Measurements from ENCODE around the gene GARS1.
A peak's percentile ranks its signal among the peaks of the same experiment; 100 is the strongest.

Gene GARS1

GRCh38 chr7:30604901-30605300 is 10.2 kb downstream of the GARS1 start:
- Histone ChIP-seq H3K9ac (no peak overlapping the region), H3K9me3 (replicated peaks in 1 of 11) (no peaks in the 10 kb centered on the region), H3K36me3 (peaks cover 96 to 100% (median 97%) of the 10 kb centered on the region in 11 experiments), H3K4me1 (no peaks in the 10 kb centered on the region), H4K20me1 (peaks cover 12 to 98% (median 67%) of the 10 kb centered on the region in 11 experiments; a peak in 19 of 22 replicates), H3K4me2 (no peak overlapping the region), H3K4me3 (no peak overlapping the region), H3K27ac (no peak overlapping the region), H3K27me3 (no peaks in the 10 kb centered on the region)
- TF ChIP-seq Cebpa-rat (IDR thresholded peaks at IDR 0.05), result no peak

GRCh38 chr7:30605832-30606231 is 11.2 kb downstream of the GARS1 start:
- H3K4me2 ChIP-seq, result no peak overlapping the region
- H3K27ac ChIP-seq, result no peak overlapping the region
- no peaks in the 10 kb centered on the region for H3K9me3 ChIP-seq (replicated peaks in 1 of 11)
- no peak for TF ChIP-seq Cebpa-rat (IDR thresholded peaks at IDR 0.05)
- peaks cover 95 to 100% (median 97%) of the 10 kb centered on the region in 11 experiments for H3K36me3 ChIP-seq
- H4K20me1 ChIP-seq, result peaks cover 12 to 97% (median 62%) of the 10 kb centered on the region in 11 experiments; a peak in 18 of 22 replicates
- no peaks in the 10 kb centered on the region for H3K27me3 ChIP-seq
- H3K4me1 ChIP-seq, result no peaks in the 10 kb centered on the region
- no peak overlapping the region for H3K9ac ChIP-seq
- no peak overlapping the region for H3K4me3 ChIP-seq

GRCh38 chr7:30612658-30613265 is 18.1 kb downstream of the GARS1 start:
- Histone ChIP-seq H3K27ac (no peak overlapping the region), H4K20me1 (peaks cover 16 to 100% (median 73%) of the 10 kb centered on the region in 11 experiments; a peak in 20 of 22 replicates), H3K9ac (no peak overlapping the region; a peak in 1 of 22 replicates), H3K4me2 (no peak overlapping the region), H3K27me3 (no peaks in the 10 kb centered on the region), H3K9me3 (replicated peaks in 1 of 11) (no peaks in the 10 kb centered on the region), H3K4me1 (no peaks in the 10 kb centered on the region), H3K4me3 (no peak overlapping the region), H3K36me3 (peaks cover 95 to 100% (median 100%) of the 10 kb centered on the region in 11 experiments)
- no peak for TF ChIP-seq Cebpa-rat (IDR thresholded peaks at IDR 0.05)

- no peak overlapping the region for H3K9ac ChIP-seq
- no peak for TF ChIP-seq Cebpa-rat (IDR thresholded peaks at IDR 0.05)
- H4K20me1 ChIP-seq, result peaks cover 16 to 100% (median 70%) of the 10 kb centered on the region in 11 experiments; a peak in 20 of 22 replicates
- no peak overlapping the region for H3K4me3 ChIP-seq
- H3K36me3 ChIP-seq, result peaks cover 95 to 100% (median 100%) of the 10 kb centered on the region in 11 experiments
- H3K4me2 ChIP-seq, result no peak overlapping the region
- H3K27ac ChIP-seq, result 0 out of 22 replicates have a peak overlapping the region, but pooled peaks of 1 of the 11 experiments have one; percentile 7
- H3K27me3 ChIP-seq, result no peaks in the 10 kb centered on the region
- H3K9me3 ChIP-seq (replicated peaks in 1 of 11), result no peaks in the 10 kb centered on the region
- H3K4me1 ChIP-seq, result no peaks in the 10 kb centered on the region
Measured at GRCh38 chr7:30613366-30614325, 19.0 kb downstream of the GARS1 start.

- Histone ChIP-seq H3K4me3 (no peak overlapping the region), H4K20me1 (peaks cover 16 to 100% (median 77%) of the 10 kb centered on the region in 11 experiments; a peak in 20 of 22 replicates), H3K9ac (no peak overlapping the region), H3K4me1 (no peaks in the 10 kb centered on the region), H3K27ac (no peak overlapping the region), H3K36me3 (peaks cover 95 to 100% (median 100%) of the 10 kb centered on the region in 11 experiments), H3K9me3 (replicated peaks in 1 of 11) (no peaks in the 10 kb centered on the region), H3K27me3 (no peaks in the 10 kb centered on the region), H3K4me2 (no peak overlapping the region)
- TF ChIP-seq Cebpa-rat (IDR thresholded peaks at IDR 0.05), result no peak
Measured at GRCh38 chr7:30616318-30616717, 21.6 kb downstream of the GARS1 start.

DNA sequence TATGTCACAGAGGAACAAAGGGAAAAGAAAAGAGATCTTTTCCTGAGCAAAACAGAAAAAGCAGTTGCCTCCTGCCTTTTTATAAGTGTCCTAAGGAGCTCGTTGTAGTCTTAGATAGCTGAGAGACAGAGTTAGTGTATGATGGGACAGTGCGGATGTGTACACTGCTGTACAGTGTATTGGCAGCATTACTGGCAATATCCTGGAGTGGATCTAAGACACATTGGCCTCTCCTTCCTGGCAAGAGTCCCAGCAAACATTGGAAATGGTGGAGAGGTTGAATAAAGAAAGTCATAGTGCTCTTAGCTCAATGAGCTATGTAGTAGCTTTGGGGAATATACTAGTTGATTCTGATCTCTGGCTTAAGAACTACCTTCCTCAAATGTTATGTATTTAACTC is 22.7 kb downstream of the GARS1 start:
- Histone ChIP-seq H3K9ac (no peak overlapping the region), H4K20me1 (peaks cover 12 to 99% (median 77%) of the 10 kb centered on the region in 11 experiments; a peak in 20 of 22 replicates), H3K4me2 (no peak overlapping the region), H3K27me3 (no peaks in the 10 kb centered on the region), H3K9me3 (replicated peaks in 1 of 11) (no peaks in the 10 kb centered on the region), H3K4me1 (no peaks in the 10 kb centered on the region), H3K4me3 (no peak overlapping the region), H3K27ac (no peak overlapping the region), H3K36me3 (peaks cover 96 to 100% (median 100%) of the 10 kb centered on the region in 11 experiments)
- TF ChIP-seq Cebpa-rat (IDR thresholded peaks at IDR 0.05), result no peak

- H3K4me1 ChIP-seq, result no peaks in the 10 kb centered on the region
- no peaks in the 10 kb centered on the region for H3K9me3 ChIP-seq (replicated peaks in 1 of 11)
- no peak overlapping the region for H3K9ac ChIP-seq
- H3K4me3 ChIP-seq, result no peak overlapping the region
- no peak overlapping the region for H3K27ac ChIP-seq
- H3K27me3 ChIP-seq, result no peaks in the 10 kb centered on the region
- H4K20me1 ChIP-seq, result peaks cover 10 to 99% (median 71%) of the 10 kb centered on the region in 11 experiments; a peak in 20 of 22 replicates
- no peak for TF ChIP-seq Cebpa-rat (IDR thresholded peaks at IDR 0.05)
- H3K36me3 ChIP-seq, result peaks cover 96 to 100% (median 100%) of the 10 kb centered on the region in 11 experiments
- no peak overlapping the region for H3K4me2 ChIP-seq
Measured at GRCh38 chr7:30618080-30618676, 23.5 kb downstream of the GARS1 start.

- no peaks in the 10 kb centered on the region for H3K27me3 ChIP-seq
- peaks cover 96 to 100% (median 100%) of the 10 kb centered on the region in 11 experiments for H3K36me3 ChIP-seq
- no peaks in the 10 kb centered on the region for H3K4me1 ChIP-seq
- no peak overlapping the region for H3K4me3 ChIP-seq
- no peaks in the 10 kb centered on the region for H3K9me3 ChIP-seq (replicated peaks in 1 of 11)
- TF ChIP-seq Cebpa-rat (IDR thresholded peaks at IDR 0.05), result no peak
- H4K20me1 ChIP-seq, result peaks cover 4 to 99% (median 63%) of the 10 kb centered on the region in 11 experiments; a peak in 19 of 22 replicates
- H3K9ac ChIP-seq, result no peak overlapping the region
- H3K4me2 ChIP-seq, result no peak overlapping the region
- H3K27ac ChIP-seq, result no peak overlapping the region
Measured at GRCh38 chr7:30618961-30619360, 24.3 kb downstream of the GARS1 start.

DNA sequence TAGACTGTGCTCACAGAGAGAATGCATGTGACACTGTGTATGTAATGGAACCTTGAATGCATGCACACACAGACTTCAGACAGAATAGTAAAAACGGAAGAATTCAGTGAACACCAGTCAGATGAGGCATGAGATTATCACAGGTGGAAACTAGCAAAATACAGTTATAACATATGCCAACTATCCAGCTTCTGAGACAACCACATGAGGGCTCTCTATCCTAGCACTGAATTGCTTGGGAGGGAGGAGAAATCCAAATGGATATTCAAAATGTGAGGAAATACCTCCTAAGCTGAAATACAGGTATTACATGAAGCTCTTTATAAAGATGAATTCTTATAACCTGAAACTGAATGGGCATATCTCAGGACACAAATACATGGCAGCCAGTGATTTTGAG is 30.6 kb downstream of the GARS1 start:
- TF ChIP-seq Cebpa-rat (IDR thresholded peaks at IDR 0.05), result no peak

More for the DNA sequence above, 30.6 kb downstream of the GARS1 start:
- Histone ChIP-seq H3K27me3 (no peaks in the 10 kb centered on the region), H3K4me3 (no peak overlapping the region), H3K9me3 (replicated peaks in 1 of 11) (no peaks in the 10 kb centered on the region), H3K9ac (no peak overlapping the region), H3K4me1 (no peaks in the 10 kb centered on the region), H3K36me3 (peaks cover 100% of the 10 kb centered on the region in 11 experiments), H3K27ac (no peak overlapping the region), H4K20me1 (peaks cover 0 to 97% (median 31%) of the 10 kb centered on the region in 11 experiments; a peak in 15 of 22 replicates), H3K4me2 (no peak overlapping the region)
